ENCODE results near the gene FAM47C. TPM values are rescaled to one million over a fixed set of nuclear protein-coding genes. Genes with fewer than 3 reads are reported as not detected.
"Not testable (repeated sequence)": the region's sequence is repeated elsewhere in the genome, so short reads cannot be mapped to it uniquely, and the experiment has no call there.

Gene FAM47C
- 0.03 TPM for polyA plus RNA-seq (2013, experiment 1 of 2)
- 0.03 TPM for polyA plus RNA-seq (2013, experiment 2 of 2)

GRCh38 chrX:37008182-37008581, at the start of gene FAM47C:
Gene FAM47C, plus strand, starts transcription at chrX:37008366. Its CDS starts 45 bp downstream, at chrX:37008411.
- not testable (repeated sequence) for H3K27ac ChIP-seq (ENCODE audit: low read depth, low read length); H2BK120ac ChIP-seq (ENCODE audit: low read depth, low read length); H3K23ac ChIP-seq (ENCODE audit: low read length); DNase-seq; H3K4me3 ChIP-seq (ENCODE audit: low read length); H3K4me1 ChIP-seq (ENCODE audit: control insufficient read depth, low read depth, low read length); H3K4me2 ChIP-seq (ENCODE audit: low read length); H3K79me1 ChIP-seq (ENCODE audit: low read length); H3K56ac ChIP-seq (ENCODE audit: low read length); H3K79me2 ChIP-seq (ENCODE audit: control insufficient read depth, insufficient read depth, low read length); H3K18ac ChIP-seq (ENCODE audit: low read length); H2BK15ac ChIP-seq (replicated peaks; ENCODE audit: low read depth); H3K4ac ChIP-seq (ENCODE audit: low read depth, low read length); H2AK5ac ChIP-seq (ENCODE audit: low read length); H4K5ac ChIP-seq (ENCODE audit: low read length); H3K36me3 ChIP-seq (ENCODE audit: control insufficient read depth, insufficient read depth, low read length); H3K27me3 ChIP-seq (ENCODE audit: insufficient read depth, low read length, poor library complexity); H3K9ac ChIP-seq (ENCODE audit: low read length); H4K8ac ChIP-seq (ENCODE audit: low read depth, low read length); H2BK5ac ChIP-seq (ENCODE audit: low read length)
- no CpG with 5 or more reads among the region's 24 CpGs for WGBS (ENCODE audit: extremely low coverage, insufficient coverage, low lambda C conversion rate)

DNA sequence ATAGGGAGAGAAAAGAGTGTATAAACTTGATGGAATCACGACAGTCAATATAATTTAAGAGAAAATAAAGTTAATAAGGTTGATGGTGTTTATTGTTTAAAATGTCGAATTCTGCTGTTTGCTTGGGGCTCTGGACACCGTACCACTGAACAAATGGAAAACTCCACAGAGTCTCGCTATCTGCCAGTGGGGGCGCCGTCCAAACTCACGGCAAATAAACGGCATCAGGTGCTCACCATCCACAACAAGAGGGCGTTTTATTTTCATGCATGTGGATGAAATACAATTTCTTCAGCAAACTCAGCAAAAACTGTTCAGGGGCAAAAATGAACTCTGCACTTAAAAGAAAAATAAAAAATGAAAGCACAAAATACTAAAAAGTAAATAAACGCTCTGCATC, 46.6 kb upstream of the FAM47C start:
- no peaks in the 10 kb centered on the region for H3K4me1 ChIP-seq (ENCODE audit: control insufficient read depth, low read depth, low read length)
- H3K79me2 ChIP-seq (ENCODE audit: control insufficient read depth, insufficient read depth, low read length), result no peaks in the 10 kb centered on the region
- H4K5ac ChIP-seq (ENCODE audit: low read length), result no peak overlapping the region
- no peak overlapping the region for H3K18ac ChIP-seq (ENCODE audit: low read length)
- H3K4ac ChIP-seq (ENCODE audit: low read depth, low read length), result no peak overlapping the region
- H3K36me3 ChIP-seq (ENCODE audit: control insufficient read depth, insufficient read depth, low read length), result no peaks in the 10 kb centered on the region
- peak; percentile 17 for DNase-seq
- H2BK120ac ChIP-seq (ENCODE audit: low read depth, low read length), result no peak overlapping the region
- H2BK5ac ChIP-seq (ENCODE audit: low read length), result no peak overlapping the region
- H4K8ac ChIP-seq (ENCODE audit: low read depth, low read length), result no peak overlapping the region
- WGBS (ENCODE audit: extremely low coverage, insufficient coverage, low lambda C conversion rate), result 55% methylated on average over 2 of the region's 10 CpGs
- no peak overlapping the region for H3K4me2 ChIP-seq (ENCODE audit: low read length)
- no peak overlapping the region for H3K9ac ChIP-seq (ENCODE audit: low read length)
- no peak overlapping the region for H3K4me3 ChIP-seq (ENCODE audit: low read length)
- no peak overlapping the region for H3K27ac ChIP-seq (ENCODE audit: low read depth, low read length)
- no peaks in the 10 kb centered on the region for H3K27me3 ChIP-seq (ENCODE audit: insufficient read depth, low read length, poor library complexity)
- no peak overlapping the region for H3K23ac ChIP-seq (ENCODE audit: low read length)
- H2BK15ac ChIP-seq (replicated peaks; ENCODE audit: low read depth), result no peak overlapping the region
- no peak overlapping the region for H3K56ac ChIP-seq (ENCODE audit: low read length)
- no peaks in the 10 kb centered on the region for H3K79me1 ChIP-seq (ENCODE audit: low read length)
- H2AK5ac ChIP-seq (ENCODE audit: low read length), result no peak overlapping the region

GRCh38 chrX:36963069-36963808, 44.9 kb upstream of the FAM47C start:
- peak overlapping the region; percentile 22 for H3K4me2 ChIP-seq (ENCODE audit: low read length)
- no peaks in the 10 kb centered on the region for H3K27me3 ChIP-seq (ENCODE audit: insufficient read depth, low read length, poor library complexity)
- no peaks in the 10 kb centered on the region for H3K36me3 ChIP-seq (ENCODE audit: control insufficient read depth, insufficient read depth, low read length)
- H3K4me3 ChIP-seq (ENCODE audit: low read length), result no peak overlapping the region
- no peak overlapping the region for H2BK120ac ChIP-seq (ENCODE audit: low read depth, low read length)
- no peak overlapping the region for H3K56ac ChIP-seq (ENCODE audit: low read length)
- no peak overlapping the region for H3K23ac ChIP-seq (ENCODE audit: low read length)
- peak; percentile 52 for DNase-seq
- H3K79me2 ChIP-seq (ENCODE audit: control insufficient read depth, insufficient read depth, low read length), result no peaks in the 10 kb centered on the region
- H3K4ac ChIP-seq (ENCODE audit: low read depth, low read length), result no peak overlapping the region
- H2BK15ac ChIP-seq (replicated peaks; ENCODE audit: low read depth), result no peak overlapping the region
- H4K5ac ChIP-seq (ENCODE audit: low read length), result no peak overlapping the region
- WGBS (ENCODE audit: extremely low coverage, insufficient coverage, low lambda C conversion rate), result no CpG with 5 or more reads among the region's 63 CpGs
- no peak overlapping the region for H3K27ac ChIP-seq (ENCODE audit: low read depth, low read length)
- H4K8ac ChIP-seq (ENCODE audit: low read depth, low read length), result no peak overlapping the region
- no peaks in the 10 kb centered on the region for H3K79me1 ChIP-seq (ENCODE audit: low read length)
- H3K9ac ChIP-seq (ENCODE audit: low read length), result no peak overlapping the region
- peak overlapping the region; percentile 87 for H3K18ac ChIP-seq (ENCODE audit: low read length)
- no peaks in the 10 kb centered on the region for H3K4me1 ChIP-seq (ENCODE audit: control insufficient read depth, low read depth, low read length)
- no peak overlapping the region for H2BK5ac ChIP-seq (ENCODE audit: low read length)
- no peak overlapping the region for H2AK5ac ChIP-seq (ENCODE audit: low read length)

DNA sequence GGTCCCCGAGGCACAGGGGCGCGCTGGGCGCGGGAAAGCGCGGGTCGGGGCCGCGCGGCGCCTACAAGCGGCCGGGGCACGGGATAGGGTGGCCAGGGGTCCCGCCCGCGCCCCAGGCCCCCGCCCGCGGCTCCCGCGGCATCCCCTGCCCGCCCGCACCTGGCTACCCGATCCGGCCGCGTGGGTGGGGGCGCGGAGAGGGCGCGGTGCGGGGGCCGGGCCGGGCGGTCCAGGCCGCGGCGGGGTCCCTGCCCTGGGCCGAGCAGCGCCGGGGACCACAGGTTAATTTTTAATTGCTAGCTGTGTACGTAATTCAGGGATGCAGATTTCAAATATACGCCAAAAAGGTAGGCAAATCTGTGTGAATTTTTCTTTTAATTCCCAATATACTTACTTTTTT, 44.3 kb upstream of the FAM47C start:
- Histone ChIP-seq H3K27me3 (ENCODE audit: insufficient read depth, low read length, poor library complexity) (no peaks in the 10 kb centered on the region), H3K27ac (ENCODE audit: low read depth, low read length) (no peak overlapping the region), H3K9ac (ENCODE audit: low read length) (no peak overlapping the region), H3K79me2 (ENCODE audit: control insufficient read depth, insufficient read depth, low read length) (no peaks in the 10 kb centered on the region), H2BK15ac (replicated peaks; ENCODE audit: low read depth) (no peak overlapping the region), H3K36me3 (ENCODE audit: control insufficient read depth, insufficient read depth, low read length) (no peaks in the 10 kb centered on the region), H3K4ac (ENCODE audit: low read depth, low read length) (no peak overlapping the region), H3K23ac (ENCODE audit: low read length) (no peak overlapping the region), H3K18ac (ENCODE audit: low read length) (peak overlapping the region; percentile 87), H4K8ac (ENCODE audit: low read depth, low read length) (no peak overlapping the region), H3K4me1 (ENCODE audit: control insufficient read depth, low read depth, low read length) (no peaks in the 10 kb centered on the region), H3K56ac (ENCODE audit: low read length) (no peak overlapping the region), H4K5ac (ENCODE audit: low read length) (no peak overlapping the region), H3K4me3 (ENCODE audit: low read length) (no peak overlapping the region), H3K4me2 (ENCODE audit: low read length) (no peak overlapping the region), H2BK120ac (ENCODE audit: low read depth, low read length) (no peak overlapping the region), H2BK5ac (ENCODE audit: low read length) (no peak overlapping the region), H2AK5ac (ENCODE audit: low read length) (no peak overlapping the region), H3K79me1 (ENCODE audit: low read length) (no peaks in the 10 kb centered on the region)
- no peak for DNase-seq
- WGBS (ENCODE audit: extremely low coverage, insufficient coverage, low lambda C conversion rate), result no CpG with 5 or more reads among the region's 45 CpGs

DNA sequence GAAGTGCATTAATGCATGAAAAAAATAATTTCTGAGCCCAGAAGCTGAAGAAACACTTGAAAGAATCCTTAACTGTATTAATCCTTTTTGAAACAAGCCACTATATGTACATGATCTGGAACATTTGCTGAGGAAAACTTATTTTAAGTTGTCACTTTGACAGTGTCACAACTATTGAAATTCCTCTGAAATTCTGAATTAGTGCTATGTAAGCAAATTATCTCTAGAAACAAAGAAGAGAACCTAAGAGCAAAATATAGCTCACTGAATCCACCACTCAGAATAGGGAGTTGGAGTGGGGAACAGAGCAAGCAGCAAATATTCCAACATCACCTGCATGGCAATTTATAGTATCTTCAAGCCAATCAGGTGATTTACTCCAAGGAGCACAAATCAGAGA, 34.6 kb upstream of the FAM47C start:
- H3K56ac ChIP-seq (ENCODE audit: low read length), result no peak overlapping the region
- no peaks in the 10 kb centered on the region for H3K4me1 ChIP-seq (ENCODE audit: control insufficient read depth, low read depth, low read length)
- no peaks in the 10 kb centered on the region for H3K79me2 ChIP-seq (ENCODE audit: control insufficient read depth, insufficient read depth, low read length)
- no peaks in the 10 kb centered on the region for H3K79me1 ChIP-seq (ENCODE audit: low read length)
- no peak overlapping the region for H2AK5ac ChIP-seq (ENCODE audit: low read length)
- H2BK15ac ChIP-seq (replicated peaks; ENCODE audit: low read depth), result no peak overlapping the region
- H4K5ac ChIP-seq (ENCODE audit: low read length), result no peak overlapping the region
- H3K36me3 ChIP-seq (ENCODE audit: control insufficient read depth, insufficient read depth, low read length), result no peaks in the 10 kb centered on the region
- no peak overlapping the region for H3K18ac ChIP-seq (ENCODE audit: low read length)
- no peak overlapping the region for H3K4me2 ChIP-seq (ENCODE audit: low read length)
- H3K23ac ChIP-seq (ENCODE audit: low read length), result no peak overlapping the region
- no peak overlapping the region for H2BK5ac ChIP-seq (ENCODE audit: low read length)
- no peak overlapping the region for H4K8ac ChIP-seq (ENCODE audit: low read depth, low read length)
- H3K4ac ChIP-seq (ENCODE audit: low read depth, low read length), result no peak overlapping the region
- no peak overlapping the region for H3K4me3 ChIP-seq (ENCODE audit: low read length)
- DNase-seq, result no peak
- no peak overlapping the region for H2BK120ac ChIP-seq (ENCODE audit: low read depth, low read length)
- H3K27ac ChIP-seq (ENCODE audit: low read depth, low read length), result no peak overlapping the region
- H3K27me3 ChIP-seq (ENCODE audit: insufficient read depth, low read length, poor library complexity), result no peaks in the 10 kb centered on the region
- no peak overlapping the region for H3K9ac ChIP-seq (ENCODE audit: low read length)

- Histone ChIP-seq H2BK5ac (ENCODE audit: low read length) (no peak overlapping the region), H2BK15ac (replicated peaks; ENCODE audit: low read depth) (no peak overlapping the region), H3K9ac (ENCODE audit: low read length) (no peak overlapping the region), H2AK5ac (ENCODE audit: low read length) (no peak overlapping the region), H3K27ac (ENCODE audit: low read depth, low read length) (no peak overlapping the region), H3K4me2 (ENCODE audit: low read length) (no peak overlapping the region), H3K27me3 (ENCODE audit: insufficient read depth, low read length, poor library complexity) (no peaks in the 10 kb centered on the region), H3K4me1 (ENCODE audit: control insufficient read depth, low read depth, low read length) (no peaks in the 10 kb centered on the region), H3K56ac (ENCODE audit: low read length) (no peak overlapping the region), H3K4ac (ENCODE audit: low read depth, low read length) (no peak overlapping the region), H3K23ac (ENCODE audit: low read length) (no peak overlapping the region), H3K4me3 (ENCODE audit: low read length) (no peak overlapping the region), H3K36me3 (ENCODE audit: control insufficient read depth, insufficient read depth, low read length) (no peaks in the 10 kb centered on the region), H3K79me1 (ENCODE audit: low read length) (no peaks in the 10 kb centered on the region), H4K5ac (ENCODE audit: low read length) (no peak overlapping the region), H3K79me2 (ENCODE audit: control insufficient read depth, insufficient read depth, low read length) (no peaks in the 10 kb centered on the region), H4K8ac (ENCODE audit: low read depth, low read length) (no peak overlapping the region), H2BK120ac (ENCODE audit: low read depth, low read length) (no peak overlapping the region), H3K18ac (ENCODE audit: low read length) (no peak overlapping the region)
- no CpG with 5 or more reads among the region's 6 CpGs for WGBS (ENCODE audit: extremely low coverage, insufficient coverage, low lambda C conversion rate)
- no peak for DNase-seq
These were observed 33.3 kb upstream of the FAM47C start for GRCh38 chrX:36974911-36975310.
